ENCODE measurements around the gene MYO1D. TPM values are rescaled to one million over a fixed set of nuclear protein-coding genes. Genes with fewer than 3 reads are reported as not detected.
A peak's percentile ranks its signal among the peaks of the same experiment; 100 is the strongest.

The MYO1D gene
- total RNA-seq, 2 experiments from 2014 or later = 8.7 to 8.8 TPM

GRCh38 chr17:32477220-32477619 is 399.7 kb downstream of the MYO1D start:
- DNase-seq (no peak), ATAC-seq (no peak)
- no peaks in the 10 kb centered on the region for H3K9me3 Mint-ChIP-seq (ENCODE audit: low read depth)
- intact Hi-C loops (cut with DNase I, micrococcal nuclease) = no loop called here
- H3K27me3 Mint-ChIP-seq = no peaks in the 10 kb centered on the region
- H3K36me3 Mint-ChIP-seq (ENCODE audit: low read depth) = peaks cover 51% of the 10 kb centered on the region
- H3K27ac Mint-ChIP-seq = peak overlapping the region; percentile 68
- H3K4me3 Mint-ChIP-seq = no peak overlapping the region
- ChIA-PET CTCF (interaction anchor here (2.0 to 2.1 kb wide), 2 partner anchors 8 to 15 kb away, joined by 8 to 14 read pairs; no protein-coding TSS in a partner anchor), POLR2A (no interaction called here)
- H3K4me1 Mint-ChIP-seq = peaks cover 5% of the 10 kb centered on the region

DNA sequence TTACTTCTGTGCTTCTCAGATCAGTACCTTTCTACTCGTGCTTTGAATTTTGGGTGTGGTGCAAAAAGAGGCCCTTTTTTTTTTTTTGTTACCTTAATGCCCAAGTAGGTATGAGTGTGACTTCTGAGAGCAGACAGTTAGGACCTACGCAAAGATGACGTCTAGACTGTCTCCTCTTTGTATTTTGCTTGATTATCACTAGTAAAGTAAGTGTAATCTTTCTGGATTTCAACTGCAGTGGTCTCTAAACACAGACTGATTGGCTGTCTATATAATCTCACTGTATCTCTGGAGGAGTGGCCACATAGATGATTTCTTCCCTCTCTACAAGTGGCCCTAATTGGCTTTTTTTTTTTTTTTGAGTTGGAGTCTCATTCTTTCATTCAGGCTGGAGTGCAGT is 401.7 kb downstream of the MYO1D start:
- Mint-ChIP-seq H3K27ac (no peak overlapping the region), H3K27me3 (no peaks in the 10 kb centered on the region), H3K9me3 (ENCODE audit: low read depth) (no peaks in the 10 kb centered on the region), H3K36me3 (ENCODE audit: low read depth) (peaks cover 58% of the 10 kb centered on the region), H3K4me1 (peaks cover 5% of the 10 kb centered on the region), H3K4me3 (no peak overlapping the region)
- ATAC-seq (no peak), DNase-seq (no peak)
- POLR2A ChIA-PET = interaction anchor here (1.1 kb wide), 1 partner anchor 28 kb away, joined by 3 read pairs; no protein-coding TSS in a partner anchor
- CTCF ChIA-PET = interaction anchor here (2.0 to 5.4 kb wide), 3 partner anchors 10 to 13 kb away, joined by 8 to 50 read pairs (median 14); no protein-coding TSS in a partner anchor
- intact Hi-C loops (cut with DNase I, micrococcal nuclease) = no loop called here

- Mint-ChIP-seq H3K27me3 (no peaks in the 10 kb centered on the region), H3K27ac (peak overlapping the region; percentile 37), H3K4me3 (no peak overlapping the region), H3K36me3 (ENCODE audit: low read depth) (peaks cover 65% of the 10 kb centered on the region), H3K9me3 (ENCODE audit: low read depth) (no peaks in the 10 kb centered on the region), H3K4me1 (peaks cover 5% of the 10 kb centered on the region)
- no peak for DNase-seq
- no peak for ATAC-seq
- intact Hi-C loops (cut with DNase I, micrococcal nuclease) = no loop called here
- ChIA-PET POLR2A (no interaction called here), CTCF (interaction anchor here (0.6 to 5.4 kb wide), 4 partner anchors 8 to 204 kb away, joined by 3 to 50 read pairs (median 3); no protein-coding TSS in a partner anchor)
Measured at GRCh38 chr17:32471652-32472051, 405.3 kb downstream of the MYO1D start.

DNA sequence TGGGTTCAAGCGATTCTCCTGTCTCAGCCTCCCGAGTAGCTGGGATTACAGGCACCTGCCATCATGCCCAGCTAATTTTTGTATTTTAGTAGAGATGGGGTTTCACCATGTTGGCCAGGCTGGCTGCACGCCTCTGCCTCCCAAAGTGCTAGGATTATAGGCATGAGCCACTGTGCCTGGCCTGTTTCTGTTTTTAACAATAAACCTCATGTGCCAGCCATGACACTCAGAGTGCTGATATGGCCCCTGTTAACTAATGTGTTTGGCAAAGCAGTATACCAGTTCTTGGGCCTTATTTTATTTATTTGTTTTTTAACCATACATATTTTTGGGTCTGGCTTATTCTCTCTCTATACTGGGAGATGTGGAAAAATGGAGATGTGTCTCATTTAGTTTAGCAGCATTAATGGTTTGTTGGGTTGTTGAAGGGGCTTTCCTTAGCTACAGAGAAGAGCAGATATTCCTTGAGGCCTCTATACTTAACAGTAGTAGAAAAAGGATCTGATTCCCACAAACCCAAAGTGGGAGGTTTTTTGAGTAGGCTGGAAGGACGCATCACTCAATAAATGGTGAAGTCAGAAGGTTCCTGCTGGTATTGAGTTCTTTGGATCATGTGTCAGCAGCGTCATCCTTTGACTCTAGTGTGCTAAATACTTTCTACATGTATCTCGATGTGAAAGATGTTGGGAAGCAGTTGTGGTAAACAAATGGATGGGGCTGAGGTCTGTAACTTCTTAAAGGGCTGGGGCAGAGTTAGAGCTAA is 406.3 kb downstream of the MYO1D start:
- ChIA-PET CTCF (interaction anchor here (1.3 to 5.4 kb wide), 3 partner anchors 7 to 13 kb away, joined by 3 to 50 read pairs (median 4); no protein-coding TSS in a partner anchor), POLR2A (no interaction called here)
- ATAC-seq (no peak), DNase-seq (no peak)
- H3K4me3 Mint-ChIP-seq = no peak overlapping the region
- intact Hi-C loops (cut with DNase I, micrococcal nuclease) = no loop called here
- H3K4me1 Mint-ChIP-seq = peaks cover 5% of the 10 kb centered on the region
- no peak overlapping the region for H3K27ac Mint-ChIP-seq
- H3K9me3 Mint-ChIP-seq (ENCODE audit: low read depth) = no peaks in the 10 kb centered on the region
- H3K27me3 Mint-ChIP-seq = no peaks in the 10 kb centered on the region
- peaks cover 71% of the 10 kb centered on the region for H3K36me3 Mint-ChIP-seq (ENCODE audit: low read depth)

GRCh38 chr17:32467949-32468348 is 409.0 kb downstream of the MYO1D start:
- CTCF ChIA-PET = interaction anchor here (0.7 to 1.2 kb wide), 6 partner anchors 14 to 316 kb away, joined by 3 to 6 read pairs (median 3); partner anchors contain the start of gene PSMD11
- ATAC-seq (no peak), DNase-seq (no peak)
- intact Hi-C loops (cut with DNase I, micrococcal nuclease) = no loop called here
- POLR2A ChIA-PET = no interaction called here
- H3K27me3 Mint-ChIP-seq = no peaks in the 10 kb centered on the region
- no peaks in the 10 kb centered on the region for H3K9me3 Mint-ChIP-seq (ENCODE audit: low read depth)
- no peak overlapping the region for H3K27ac Mint-ChIP-seq
- H3K4me1 Mint-ChIP-seq = no peaks in the 10 kb centered on the region
- H3K4me3 Mint-ChIP-seq = no peak overlapping the region
- H3K36me3 Mint-ChIP-seq (ENCODE audit: low read depth) = peaks cover 55% of the 10 kb centered on the region

GRCh38 chr17:32464374-32464773 is 412.6 kb downstream of the MYO1D start:
- POLR2A ChIA-PET = no interaction called here
- H3K27ac Mint-ChIP-seq = no peak overlapping the region
- DNase-seq (no peak), ATAC-seq (no peak)
- intact Hi-C loops (cut with DNase I, micrococcal nuclease) = loop anchor here in 1 of 2 experiments (5.0 kb wide), 1 partner anchor 193 kb away; no protein-coding TSS in a partner anchor
- H3K27me3 Mint-ChIP-seq = no peaks in the 10 kb centered on the region
- no peaks in the 10 kb centered on the region for H3K9me3 Mint-ChIP-seq (ENCODE audit: low read depth)
- H3K36me3 Mint-ChIP-seq (ENCODE audit: low read depth) = peaks cover 56% of the 10 kb centered on the region
- CTCF ChIA-PET = interaction anchor here (0.6 to 6.0 kb wide), 13 partner anchors 8 to 413 kb away, joined by 3 to 102 read pairs (median 5); partner anchors contain the start of genes CDK5R1 and PSMD11
- H3K4me3 Mint-ChIP-seq = no peak overlapping the region
- peaks cover 17% of the 10 kb centered on the region for H3K4me1 Mint-ChIP-seq

- no peaks in the 10 kb centered on the region for H3K9me3 Mint-ChIP-seq (ENCODE audit: low read depth)
- DNase-seq (no peak), ATAC-seq (no peak)
- no peak overlapping the region for H3K27ac Mint-ChIP-seq
- H3K36me3 Mint-ChIP-seq (ENCODE audit: low read depth) = peaks cover 54% of the 10 kb centered on the region
- CTCF ChIA-PET = interaction anchor here (0.6 to 6.0 kb wide), 31 partner anchors 9 to 414 kb away, joined by 3 to 102 read pairs (median 6); partner anchors contain the start of genes CDK5R1 and PSMD11
- POLR2A ChIA-PET = interaction anchor here (0.7 kb wide), 1 partner anchor 210 kb away, joined by 3 read pairs; no protein-coding TSS in a partner anchor
- intact Hi-C loops (cut with DNase I, micrococcal nuclease) = loop anchor here in 1 of 2 experiments (2.0 to 5.0 kb wide), 2 partner anchors 61 to 194 kb away; no protein-coding TSS in a partner anchor
- peaks cover 22% of the 10 kb centered on the region for H3K4me1 Mint-ChIP-seq
- H3K27me3 Mint-ChIP-seq = no peaks in the 10 kb centered on the region
- H3K4me3 Mint-ChIP-seq = no peak overlapping the region
Measured at GRCh38 chr17:32463304-32463703, 413.6 kb downstream of the MYO1D start.

DNA sequence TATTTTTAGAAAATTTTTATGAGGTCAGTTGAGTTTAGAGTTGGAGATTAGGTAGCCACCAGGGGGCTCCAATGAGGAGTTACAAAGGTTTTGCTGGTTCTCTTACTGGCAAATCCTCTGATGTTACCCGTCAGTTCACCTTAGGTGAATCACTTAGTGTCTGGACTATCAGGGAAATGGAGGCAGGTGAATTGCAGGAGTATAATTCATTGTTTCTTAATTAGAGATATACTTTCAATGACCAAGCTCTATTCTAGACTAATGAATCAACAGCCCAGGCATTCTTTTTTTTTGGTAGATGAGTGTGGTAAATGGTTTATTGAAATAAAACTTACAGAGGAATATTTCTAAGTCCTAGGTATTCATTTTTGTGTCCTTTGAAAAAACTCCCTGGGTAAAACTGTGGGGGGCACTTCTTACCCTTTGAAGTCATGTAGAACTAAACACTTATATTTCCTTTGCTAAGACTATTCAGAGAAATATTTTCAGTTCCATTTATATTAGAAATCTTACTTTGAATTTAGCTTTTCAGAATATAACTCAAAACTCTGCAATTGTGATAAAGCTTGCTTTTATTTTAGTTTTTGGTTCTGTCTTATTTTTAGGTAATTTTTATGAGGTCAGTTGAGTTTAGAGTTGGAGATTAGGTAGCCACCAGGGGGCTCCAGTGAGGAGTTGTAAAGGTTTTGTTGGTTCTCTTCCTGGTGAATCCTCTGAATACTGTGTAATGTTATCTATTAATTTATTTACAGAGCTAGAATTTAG is 414.9 kb downstream of the MYO1D start:
- Mint-ChIP-seq H3K36me3 (ENCODE audit: low read depth) (peaks cover 58% of the 10 kb centered on the region), H3K27ac (peak overlapping the region; percentile 56), H3K27me3 (no peaks in the 10 kb centered on the region), H3K9me3 (ENCODE audit: low read depth) (no peaks in the 10 kb centered on the region), H3K4me3 (no peak overlapping the region), H3K4me1 (peaks cover 33% of the 10 kb centered on the region)
- DNase-seq (peak; percentile 83), ATAC-seq (peak; percentile 79)
- ChIA-PET POLR2A (no interaction called here), CTCF (interaction anchor here (0.6 to 6.0 kb wide), 52 partner anchors 8 to 473 kb away, joined by 3 to 102 read pairs (median 5); partner anchors contain the start of genes CDK5R1 and PSMD11)
- intact Hi-C loops (cut with DNase I, micrococcal nuclease) = loop anchor here (1.0 to 5.0 kb wide), 8 partner anchors 18 to 415 kb away; partner anchors contain the start of genes MYO1D (in 1 of the 2) and PSMD11 (in 1 of the 2)

- peak; percentile 15 for ATAC-seq
- no peak for DNase-seq
- H3K4me3 Mint-ChIP-seq = no peak overlapping the region
- CTCF ChIA-PET = interaction anchor here (0.7 to 6.0 kb wide), 35 partner anchors 11 to 416 kb away, joined by 3 to 102 read pairs (median 5); partner anchors contain the start of genes CDK5R1 and PSMD11
- intact Hi-C loops (cut with DNase I, micrococcal nuclease) = loop anchor here (1.0 to 5.0 kb wide), 6 partner anchors 17 to 416 kb away; partner anchors contain the start of genes MYO1D (in 1 of the 2) and PSMD11 (in 1 of the 2)
- H3K36me3 Mint-ChIP-seq (ENCODE audit: low read depth) = peaks cover 56% of the 10 kb centered on the region
- no peaks in the 10 kb centered on the region for H3K27me3 Mint-ChIP-seq
- no peaks in the 10 kb centered on the region for H3K9me3 Mint-ChIP-seq (ENCODE audit: low read depth)
- POLR2A ChIA-PET = no interaction called here
- peaks cover 36% of the 10 kb centered on the region for H3K4me1 Mint-ChIP-seq
- H3K27ac Mint-ChIP-seq = peak overlapping the region; percentile 56
Measured at GRCh38 chr17:32461498-32461852, 415.4 kb downstream of the MYO1D start.

DNA sequence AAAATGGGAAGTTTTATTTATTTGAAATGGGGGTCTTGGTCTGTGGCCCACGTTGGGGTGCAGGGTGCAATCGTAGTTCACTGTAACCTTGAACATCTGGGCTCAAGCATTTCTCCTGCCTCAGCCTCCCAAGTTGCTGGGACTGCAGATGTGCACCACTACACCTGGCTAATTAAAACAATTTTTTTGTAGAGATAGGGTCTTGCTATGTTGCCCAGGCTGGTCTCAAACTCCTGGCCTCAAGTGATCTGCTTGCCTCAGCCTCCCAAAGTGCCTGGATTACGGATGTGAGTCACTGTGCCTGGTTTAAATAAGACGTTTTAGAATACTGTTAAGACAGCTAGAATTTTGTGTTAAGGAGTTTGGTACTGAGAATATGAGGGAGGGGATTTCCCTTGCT is 416.9 kb downstream of the MYO1D start:
- Mint-ChIP-seq H3K4me3 (no peak overlapping the region), H3K9me3 (ENCODE audit: low read depth) (no peaks in the 10 kb centered on the region), H3K4me1 (peaks cover 38% of the 10 kb centered on the region), H3K27ac (no peak overlapping the region), H3K27me3 (no peaks in the 10 kb centered on the region), H3K36me3 (ENCODE audit: low read depth) (peaks cover 56% of the 10 kb centered on the region)
- POLR2A ChIA-PET = no interaction called here
- CTCF ChIA-PET = interaction anchor here (1.6 to 6.0 kb wide), 2 partner anchors 14 to 207 kb away, joined by 5 to 102 read pairs; partner anchors contain the start of gene PSMD11
- ATAC-seq = no peak
- intact Hi-C loops (cut with DNase I, micrococcal nuclease) = loop anchor here (2.0 to 5.0 kb wide), 2 partner anchors 149 to 197 kb away; no protein-coding TSS in a partner anchor
- DNase-seq = no peak

DNA sequence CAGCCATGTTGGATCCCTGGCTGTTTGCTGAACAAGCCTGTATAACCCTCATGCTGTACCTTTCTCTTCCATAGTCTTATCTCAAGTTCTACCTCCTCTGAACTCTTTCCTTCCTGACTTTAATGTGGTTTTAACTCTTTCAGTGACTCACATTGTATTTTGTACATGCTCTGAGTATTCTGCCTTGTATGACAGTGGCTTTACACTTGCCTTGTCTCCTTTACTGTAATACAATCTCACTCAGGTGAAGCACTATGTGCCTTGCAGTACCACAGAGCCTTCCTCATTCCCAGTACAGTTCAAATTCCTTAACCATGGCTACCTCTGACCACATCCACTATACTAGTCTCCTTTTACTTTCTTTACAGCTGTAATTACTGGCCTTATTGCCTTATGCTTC is 418.6 kb downstream of the MYO1D start:
- intact Hi-C loops (cut with DNase I, micrococcal nuclease) = loop anchor here in 1 of 2 experiments (1.0 to 2.0 kb wide), 2 partner anchors 14 to 297 kb away; partner anchors contain the start of gene PSMD11
- no peaks in the 10 kb centered on the region for H3K9me3 Mint-ChIP-seq (ENCODE audit: low read depth)
- no peaks in the 10 kb centered on the region for H3K27me3 Mint-ChIP-seq
- DNase-seq (no peak), ATAC-seq (peak; percentile 85)
- CTCF ChIA-PET = no interaction called here
- H3K4me1 Mint-ChIP-seq = peaks cover 39% of the 10 kb centered on the region
- peak overlapping the region; percentile 78 for H3K27ac Mint-ChIP-seq
- POLR2A ChIA-PET = no interaction called here
- peaks cover 64% of the 10 kb centered on the region for H3K36me3 Mint-ChIP-seq (ENCODE audit: low read depth)
- no peak overlapping the region for H3K4me3 Mint-ChIP-seq
